Hepatocyte (in vitro differentiated cells): ENCODE data around the gene ZBTB7B. TPM values are rescaled to one million over a fixed set of nuclear protein-coding genes. Genes with fewer than 3 reads are reported as not detected.

Experiments used
- DNase-seq: peaks from one replicate; pipeline ENCODE4 v3.0.0-alpha.2; 2016; ENCODE audit warnings: low spot score
- H2AFZ ChIP-seq: fragments of 200-600 bp; sonication (generic); 2 replicates; pipeline ENCODE4 v1.6.0; 2016; ENCODE audit warnings: antibody characterized with exemption, mild to moderate bottlenecking
- H3K27ac ChIP-seq: fragments of 200-600 bp; sonication (generic); 2 replicates; pipeline ENCODE4 v1.5.1; 2016; ENCODE audit warnings: mild to moderate bottlenecking
- H3K27me3 ChIP-seq: fragments of 200-600 bp; sonication (generic); 2 replicates; pipeline ENCODE4 v1.6.1; 2016
- H3K36me3 ChIP-seq: fragments of 200-600 bp; sonication (generic); replicated peaks from 2 replicates; pipeline ENCODE4 v1.5.1; 2016; ENCODE audit warnings: low read depth; ENCODE audit not compliant: insufficient read depth
- H3K4me1 ChIP-seq: fragments of 200-600 bp; sonication (generic); 2 replicates; pipeline ENCODE4 v1.5.1; 2016; ENCODE audit warnings: mild to moderate bottlenecking, moderate library complexity; ENCODE audit not compliant: insufficient read depth
- H3K4me2 ChIP-seq: fragments of 200-600 bp; sonication (generic); 2 replicates; pipeline ENCODE4 v1.6.0; 2016
- H3K4me3 ChIP-seq: fragments of 200-600 bp; sonication (generic); 2 replicates; pipeline ENCODE4 v1.5.1; 2016; ENCODE audit warnings: mild to moderate bottlenecking
- H3K79me2 ChIP-seq: fragments of 200-600 bp; sonication (generic); 2 replicates; pipeline ENCODE4 v1.6.0; 2017; ENCODE audit warnings: mild to moderate bottlenecking
- H3K9me2 ChIP-seq: fragments of 200-600 bp; sonication (generic); replicated peaks from 2 replicates; pipeline ENCODE4 v1.6.0; 2017; ENCODE audit warnings: mild to moderate bottlenecking; ENCODE audit not compliant: insufficient read depth
- H3K9me3 ChIP-seq: fragments of 200-600 bp; sonication (generic); 2 replicates; pipeline ENCODE4 v1.5.1; 2016; ENCODE audit warnings: low read depth, mild to moderate bottlenecking
- H4K20me1 ChIP-seq: fragments of 200-600 bp; sonication (generic); 2 replicates; pipeline ENCODE4 v1.6.0; 2016; ENCODE audit warnings: mild to moderate bottlenecking; ENCODE audit not compliant: insufficient read depth, poor library complexity, severe bottlenecking
- CTCF ChIP-seq: fragments of 200-600 bp; sonication (generic); IDR thresholded peaks from 2 replicates; pipeline ENCODE4 v1.5.1; 2016; ENCODE audit warnings: antibody characterized with exemption, mild to moderate bottlenecking; ENCODE audit not compliant: poor library complexity
- EZH2 ChIP-seq: fragments of 200-600 bp; sonication (generic); IDR thresholded peaks from 2 replicates; pipeline ENCODE4 v1.6.1; 2016; ENCODE audit warnings: antibody characterized with exemption, mild to moderate bottlenecking, borderline replicate concordance
- EZH2phosphoT487 ChIP-seq: fragments of 200-600 bp; sonication (generic); IDR thresholded peaks from one replicate; pipeline ENCODE4 v1.6.1; 2018; ENCODE audit warnings: antibody characterized with exemption, mild to moderate bottlenecking, low read depth, moderate library complexity; ENCODE audit not compliant: unreplicated experiment, severe bottlenecking
- WGBS: methylation state at CpG from one replicate; pipeline ENCODE4 v1.1.6; 2016; ENCODE audit warnings: low lambda C conversion rate; ENCODE audit errors: missing lambda C conversion rate; 5-methylcytosine and 5-hydroxymethylcytosine counted together
- polyA plus RNA-seq: library from polyadenylated mRNA; unstranded; fragments of >200 nt; fragmentation: Nextera tagmentation; extraction: Ambion mirVana; gene quantifications from 2 replicates; pipeline ENCODE4 v1.2.1, GENCODE V29; 2016
- total RNA-seq: library from RNA; depleted of rRNA; stranded (reverse); fragments of >200 nt; gene quantifications from 2 replicates; pipeline ENCODE4 v1.2.3, GENCODE V29; 2014

ZBTB7B gene
- total and polyA plus RNA-seq, 2 experiments from 2014 or later: 13.3 to 29.2 TPM

DNA sequence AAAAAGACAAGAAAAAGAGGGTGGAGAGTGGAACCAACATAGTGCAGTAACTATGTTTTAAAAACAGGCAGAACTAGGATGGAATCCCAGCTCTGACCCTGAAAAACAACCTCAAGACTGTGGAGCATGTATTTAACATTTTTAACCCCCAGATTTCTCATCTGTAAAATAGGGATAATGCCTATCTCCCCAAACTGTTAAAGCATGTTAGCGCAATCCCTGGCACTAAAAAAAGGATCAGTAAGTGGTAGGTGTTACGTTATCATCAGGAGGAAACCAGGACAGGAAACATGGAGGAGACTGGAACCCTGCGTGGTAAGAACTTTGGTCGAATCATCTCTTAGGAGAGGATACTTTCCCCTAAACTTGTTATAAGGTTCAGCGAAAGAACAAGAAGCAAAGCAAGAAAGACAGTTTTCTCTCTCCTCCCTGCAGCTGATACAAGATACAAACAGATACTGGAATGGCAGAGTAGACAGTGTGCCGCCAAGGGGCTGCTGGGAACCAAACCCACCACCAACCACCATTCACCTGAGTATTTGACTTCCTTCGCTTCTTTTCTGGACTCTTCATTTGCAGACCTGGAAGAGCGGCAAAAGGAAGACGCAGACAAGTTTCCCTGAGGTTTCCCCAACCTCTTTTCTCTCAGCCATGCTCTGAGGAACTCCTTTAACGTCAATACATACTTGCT is 42.0 kb upstream of the ZBTB7B start:
- Histone ChIP-seq H3K36me3 (no peaks in the 10 kb centered on the region), H3K27me3 (no peaks in the 10 kb centered on the region), H3K4me1 (peaks cover 32% of the 10 kb centered on the region), H3K9me3 (no peaks in the 10 kb centered on the region), H3K4me3 (peak overlapping the region; percentile 99), H3K27ac (peak overlapping the region; percentile 100), H3K9me2 (no peaks in the 10 kb centered on the region), H3K4me2 (peak overlapping the region; percentile 97), H4K20me1 (no peaks in the 10 kb centered on the region), H3K79me2 (peaks cover 57% of the 10 kb centered on the region), H2AFZ (peak overlapping the region; percentile 60)
- no peak for TF ChIP-seq EZH2
- TF ChIP-seq CTCF: no peak
- no peak for TF ChIP-seq EZH2phosphoT487
- WGBS: 59% methylated on average over 10 of the region's 10 CpGs
- no peak for DNase-seq

- H3K79me2 ChIP-seq: peaks cover 66% of the 10 kb centered on the region
- no peaks in the 10 kb centered on the region for H4K20me1 ChIP-seq
- no peaks in the 10 kb centered on the region for H3K36me3 ChIP-seq
- H3K4me3 ChIP-seq: peak within 1 kb of the TSS; percentile 99
- H3K4me1 ChIP-seq: peaks cover 30% of the 10 kb centered on the region
- H3K27ac ChIP-seq: peak within 1 kb of the TSS; percentile 100
- 3% methylated on average over 50 of the region's 93 CpGs for WGBS
- H2AFZ ChIP-seq: peak within 1 kb of the TSS; percentile 60
- peak; percentile 88 for DNase-seq
- H3K9me2 ChIP-seq: no peaks in the 10 kb centered on the region
- H3K9me3 ChIP-seq: no peaks in the 10 kb centered on the region
- peak within 1 kb of the TSS; percentile 97 for H3K4me2 ChIP-seq
- H3K27me3 ChIP-seq: no peaks in the 10 kb centered on the region
- TF ChIP-seq CTCF (peak; percentile 79), EZH2phosphoT487 (no peak)
These were observed 41.1 kb upstream of the ZBTB7B start, which contains the start of gene PYGO2 for GRCh38 chr1:154961207-154962155. TSS of gene PYGO2 (minus strand) at chr1:154961782. CDS start at chr1:154961576, 206 bp downstream.

GRCh38 chr1:154962156-154962749 is 40.3 kb upstream of the ZBTB7B start:
- H3K27me3 ChIP-seq: no peaks in the 10 kb centered on the region
- H3K4me2 ChIP-seq: peak overlapping the region; percentile 97
- H2AFZ ChIP-seq: peak overlapping the region; percentile 60
- no peaks in the 10 kb centered on the region for H3K9me2 ChIP-seq
- no peaks in the 10 kb centered on the region for H3K36me3 ChIP-seq
- H3K4me1 ChIP-seq: peaks cover 23% of the 10 kb centered on the region
- no peaks in the 10 kb centered on the region for H4K20me1 ChIP-seq
- TF ChIP-seq CTCF: no peak
- no peak for TF ChIP-seq EZH2
- TF ChIP-seq EZH2phosphoT487: no peak
- peak overlapping the region; percentile 99 for H3K4me3 ChIP-seq
- peaks cover 74% of the 10 kb centered on the region for H3K79me2 ChIP-seq
- peak overlapping the region; percentile 100 for H3K27ac ChIP-seq
- H3K9me3 ChIP-seq: no peaks in the 10 kb centered on the region
- DNase-seq: no peak
- 9% methylated on average over 22 of the region's 25 CpGs for WGBS
